ENCODE measurements around the gene RMND1.
A peak's percentile ranks its signal among the peaks of the same experiment; 100 is the strongest.
"Not testable (repeated sequence)": the region's sequence is repeated elsewhere in the genome, so short reads cannot be mapped to it uniquely, and the experiment has no call there.

The RMND1 gene, protein sequence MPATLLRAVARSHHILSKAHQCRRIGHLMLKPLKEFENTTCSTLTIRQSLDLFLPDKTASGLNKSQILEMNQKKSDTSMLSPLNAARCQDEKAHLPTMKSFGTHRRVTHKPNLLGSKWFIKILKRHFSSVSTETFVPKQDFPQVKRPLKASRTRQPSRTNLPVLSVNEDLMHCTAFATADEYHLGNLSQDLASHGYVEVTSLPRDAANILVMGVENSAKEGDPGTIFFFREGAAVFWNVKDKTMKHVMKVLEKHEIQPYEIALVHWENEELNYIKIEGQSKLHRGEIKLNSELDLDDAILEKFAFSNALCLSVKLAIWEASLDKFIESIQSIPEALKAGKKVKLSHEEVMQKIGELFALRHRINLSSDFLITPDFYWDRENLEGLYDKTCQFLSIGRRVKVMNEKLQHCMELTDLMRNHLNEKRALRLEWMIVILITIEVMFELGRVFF

GRCh38 chr6:151451950-151452749 is at the start of gene RMND1:
Gene RMND1, minus strand, starts transcription at chr6:151452126. Its CDS starts 6,315 bp downstream, at chr6:151445811.
- peak; percentile 99 for DNase-seq

GRCh38 chr6:151499551-151499950 is 47.6 kb upstream of the RMND1 start:
- no peak for DNase-seq

GRCh38 chr6:151498327-151498726 is 46.4 kb upstream of the RMND1 start:
- no peak for DNase-seq

GRCh38 chr6:151497905-151498304 is 46.0 kb upstream of the RMND1 start:
- no peak for DNase-seq

DNA sequence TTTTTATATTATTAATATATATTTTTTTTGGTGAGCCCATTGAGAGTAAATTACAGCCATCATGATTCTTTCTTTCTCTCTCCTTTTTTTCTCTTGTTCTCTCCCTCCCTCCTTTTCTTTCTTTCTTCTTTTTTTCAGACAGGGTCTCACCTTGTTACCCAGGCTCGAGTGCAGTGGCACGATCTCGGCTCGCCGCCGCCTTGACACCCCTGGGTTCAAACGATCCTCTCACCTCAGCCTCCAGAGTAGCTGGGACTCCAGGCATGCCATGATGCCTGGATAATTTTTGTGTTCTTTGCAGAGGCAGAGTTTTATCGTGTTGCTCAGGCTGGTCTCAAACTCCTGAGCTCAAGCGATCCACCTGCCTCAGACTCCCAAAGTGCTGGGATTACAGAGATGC is 43.5 kb upstream of the RMND1 start:
- DNase-seq = no peak

DNA sequence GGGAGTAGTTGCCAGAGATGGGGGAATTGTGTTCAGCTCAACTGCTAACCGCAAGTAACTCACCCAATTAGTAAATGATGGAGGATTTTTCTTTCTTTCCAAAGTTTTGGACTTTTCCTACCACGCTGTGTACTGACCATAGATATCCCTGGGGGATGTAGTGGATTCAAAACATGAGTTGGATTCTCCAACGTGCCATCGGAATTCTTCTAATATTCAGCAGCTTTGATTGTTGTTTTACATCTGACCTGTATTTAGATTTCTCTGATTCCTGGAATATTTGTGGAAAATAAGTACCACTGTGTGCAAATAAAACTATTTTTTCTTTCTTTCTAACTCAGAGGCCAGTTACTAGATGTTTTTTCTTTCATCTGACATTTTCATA is 43.0 kb upstream of the RMND1 start:
- no peak for DNase-seq

DNA sequence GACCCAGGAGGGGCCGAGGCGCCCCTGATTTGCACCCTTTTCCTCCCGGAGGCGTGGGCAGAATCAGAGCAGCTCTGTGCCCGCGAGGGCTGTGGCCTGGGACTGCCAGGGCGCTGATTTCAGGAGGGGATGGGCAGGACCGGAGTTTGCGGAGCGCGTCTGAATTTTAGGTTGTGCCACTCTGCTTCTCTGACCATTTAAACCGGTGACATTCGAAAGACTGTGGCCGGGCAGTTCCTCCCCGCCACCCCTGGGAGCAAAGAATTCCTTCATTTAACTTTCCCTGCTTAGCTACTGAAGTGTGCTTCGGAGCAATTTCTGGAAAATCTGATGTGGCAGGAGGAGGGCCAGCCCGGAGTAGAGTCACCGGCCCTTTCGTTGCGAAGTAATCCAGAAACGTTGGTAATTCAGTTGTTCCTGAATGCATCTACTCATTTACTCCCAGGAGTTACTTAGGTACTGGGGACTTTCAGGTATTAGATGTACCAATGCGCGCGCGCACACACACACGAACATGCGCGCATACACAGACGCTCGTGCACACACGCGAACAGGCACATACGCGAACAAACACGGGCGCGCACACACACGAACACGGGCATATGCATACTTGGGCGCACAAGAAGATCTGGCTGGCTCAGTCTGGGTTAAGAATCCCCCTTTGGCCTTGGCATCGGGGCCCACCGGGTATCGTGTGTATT is 42.5 kb upstream of the RMND1 start:
- no peak for DNase-seq

DNA sequence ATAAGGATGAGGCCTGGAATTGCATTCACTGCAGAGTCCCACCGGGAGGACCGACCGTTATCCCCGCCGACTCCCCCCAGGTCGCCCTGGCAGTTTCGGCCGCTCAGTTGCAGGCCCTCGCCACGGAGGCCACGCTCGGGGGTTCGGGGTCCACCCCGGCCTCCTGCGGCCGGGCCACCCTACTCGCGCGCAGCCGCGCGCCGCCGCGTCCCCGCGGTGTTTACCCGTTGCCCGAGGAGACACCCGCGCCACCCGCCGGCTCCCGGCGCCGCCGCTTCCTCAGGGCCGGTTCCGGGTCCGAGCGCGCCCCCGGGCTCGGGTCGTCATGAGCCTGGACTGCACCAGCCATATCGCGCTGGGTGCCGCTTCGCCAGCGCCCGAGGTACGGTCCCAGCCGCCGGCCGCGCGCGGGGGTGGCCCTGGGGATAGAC is 41.9 kb upstream of the RMND1 start, which contains the start of gene CCDC170:
Gene CCDC170, plus strand, starts transcription at position 214 of the 431 bp plus-strand sequence. Its CDS starts 112 bp downstream, at position 326.
- no peak for DNase-seq

- no peak for DNase-seq
Measured at GRCh38 chr6:151493161-151493803, 41.4 kb upstream of the RMND1 start.

DNA sequence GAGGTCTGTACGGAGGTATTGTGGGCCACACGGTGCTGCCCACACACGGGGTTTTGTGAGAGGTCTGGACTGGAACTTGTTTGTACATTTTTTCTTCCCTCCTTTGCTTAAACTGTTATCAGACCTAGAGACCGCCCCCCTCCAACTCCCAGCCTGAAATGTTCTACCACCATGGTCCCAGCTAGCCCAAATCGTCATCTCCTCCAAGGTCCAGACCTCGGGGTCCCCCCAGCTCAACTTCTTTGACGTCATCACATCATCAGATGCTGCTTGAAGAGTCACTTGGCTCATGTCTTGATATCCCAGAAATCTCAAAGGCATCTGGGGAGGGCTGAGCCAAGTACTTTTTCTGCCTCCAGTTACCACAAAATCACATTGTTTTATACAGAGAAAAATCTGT is 39.1 kb upstream of the RMND1 start:
- no peak for DNase-seq

- no peak for DNase-seq
Measured at GRCh38 chr6:151488226-151488625, 36.3 kb upstream of the RMND1 start.

DNA sequence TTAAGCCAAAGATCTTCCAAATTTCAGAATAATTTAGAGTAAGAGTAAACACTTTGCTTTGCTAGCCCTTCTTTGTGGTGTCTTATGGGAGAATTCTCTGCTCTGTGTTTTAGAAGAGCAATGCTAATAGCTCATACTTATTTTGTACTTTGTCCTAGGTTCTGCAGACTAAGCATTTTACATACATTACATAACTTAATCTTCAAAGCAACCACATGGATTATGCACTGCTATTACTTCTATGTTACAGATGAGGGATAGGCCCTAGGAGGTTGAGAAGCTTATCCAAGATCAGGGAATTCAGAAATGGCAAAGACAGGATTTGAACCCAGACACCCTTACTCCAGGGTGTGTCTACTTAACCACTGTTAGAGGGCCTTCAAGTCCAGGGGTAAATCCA is 32.1 kb upstream of the RMND1 start:
- no peak for DNase-seq

DNA sequence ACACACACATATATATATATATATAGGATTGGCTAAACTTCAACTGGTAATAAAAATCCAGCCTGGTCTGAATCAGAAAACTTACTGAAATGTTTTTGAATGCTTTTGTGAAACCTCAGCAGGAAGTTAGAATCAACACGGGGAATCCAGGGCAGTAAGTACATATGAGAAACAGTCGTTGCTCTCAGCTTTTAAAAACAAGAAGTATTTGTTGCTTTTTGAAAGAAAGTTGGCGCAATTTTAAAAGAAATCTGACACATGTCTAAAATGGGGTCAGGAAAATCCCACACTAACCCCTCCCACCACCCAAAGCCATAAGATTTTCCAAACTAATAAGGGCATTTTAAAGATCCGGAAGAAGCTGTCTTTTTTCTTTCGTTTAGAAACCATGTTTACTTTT is 30.4 kb upstream of the RMND1 start:
- peak; percentile 42 for DNase-seq

DNA sequence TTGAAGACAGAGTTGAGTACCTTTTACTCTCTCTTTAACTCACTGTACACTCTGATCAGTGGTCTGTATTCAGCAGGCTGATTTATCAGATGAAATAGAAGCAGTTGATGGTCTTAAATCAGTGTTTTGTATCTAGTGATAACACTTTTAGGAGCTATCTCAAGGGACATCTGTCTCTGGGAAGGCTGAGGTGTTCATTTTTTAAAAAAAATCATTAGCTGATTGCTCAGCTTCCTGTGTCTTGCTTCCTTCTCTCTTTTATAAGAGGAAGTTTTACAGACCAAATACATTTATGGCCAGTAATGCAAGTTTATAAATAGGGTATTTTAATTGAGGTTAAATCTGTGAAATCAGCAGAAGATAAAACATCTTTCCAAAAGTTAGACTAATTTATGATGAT is 29.9 kb upstream of the RMND1 start:
- DNase-seq = no peak

GRCh38 chr6:151478670-151479069 is 26.7 kb upstream of the RMND1 start:
- no peak for DNase-seq

DNA sequence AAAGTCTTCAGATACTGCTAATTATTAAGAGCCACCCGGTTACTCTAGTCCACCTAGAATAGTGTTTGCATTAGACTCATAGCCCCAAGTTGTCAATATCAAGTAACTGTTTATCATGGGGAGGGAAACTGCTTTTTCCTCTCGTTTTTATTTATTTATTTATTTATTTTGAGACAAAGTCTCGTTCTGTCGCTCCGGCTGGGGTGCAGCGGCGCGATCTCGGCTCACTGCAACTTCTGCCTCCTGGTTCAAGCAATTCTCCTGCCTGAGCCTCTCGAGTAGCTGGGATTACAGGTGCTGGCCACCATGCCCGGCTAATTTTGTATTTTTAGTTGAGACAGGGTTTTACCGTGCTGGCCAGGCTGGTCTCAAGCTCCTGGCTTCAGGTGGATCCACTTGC is 25.8 kb upstream of the RMND1 start:
- DNase-seq = no peak

- DNase-seq = peak; percentile 61
Measured at GRCh38 chr6:151475653-151476523, 24.0 kb upstream of the RMND1 start.

DNA sequence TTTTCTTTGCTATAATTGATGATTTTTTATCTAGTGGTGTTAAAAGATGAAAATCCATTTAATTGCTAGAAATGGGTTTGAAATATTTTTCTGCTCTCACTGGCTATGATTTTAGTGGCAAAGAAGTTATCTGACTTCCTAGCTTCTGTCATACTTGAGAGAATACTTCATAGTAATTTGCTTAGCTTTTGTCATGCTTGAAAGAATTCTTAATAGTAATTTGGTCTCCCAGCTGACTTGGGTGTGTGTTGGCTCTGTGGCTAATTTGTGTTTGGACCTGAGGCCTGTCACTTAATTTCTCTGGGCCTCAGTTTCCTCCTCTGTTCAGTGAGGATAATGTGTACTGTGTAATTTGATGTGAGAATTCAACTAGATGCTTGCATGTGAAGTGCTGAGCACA is 12.8 kb upstream of the RMND1 start:
- no peak for DNase-seq

DNA sequence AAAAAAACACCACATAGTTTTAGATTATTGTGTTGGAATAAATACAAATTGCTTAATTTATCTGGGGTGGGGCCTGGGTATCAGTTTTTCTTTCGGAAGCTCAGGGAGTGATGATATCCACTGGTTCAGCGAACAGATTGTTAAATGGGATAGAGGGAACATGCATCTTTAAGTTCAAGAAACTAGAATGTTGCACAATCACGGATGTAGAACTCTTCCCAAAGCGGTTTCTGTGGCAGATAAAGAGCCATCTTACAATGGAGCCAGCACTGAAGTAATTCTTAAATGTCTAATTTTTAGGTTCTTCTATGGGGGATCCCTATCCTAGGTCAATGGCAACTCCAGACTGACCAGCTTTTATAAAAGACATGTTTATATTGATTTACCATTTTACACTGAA is 9.7 kb upstream of the RMND1 start:
- DNase-seq = no peak

- DNase-seq = not testable (repeated sequence)
Measured at GRCh38 chr6:151455751-151456398, 3.9 kb upstream of the RMND1 start.

DNA sequence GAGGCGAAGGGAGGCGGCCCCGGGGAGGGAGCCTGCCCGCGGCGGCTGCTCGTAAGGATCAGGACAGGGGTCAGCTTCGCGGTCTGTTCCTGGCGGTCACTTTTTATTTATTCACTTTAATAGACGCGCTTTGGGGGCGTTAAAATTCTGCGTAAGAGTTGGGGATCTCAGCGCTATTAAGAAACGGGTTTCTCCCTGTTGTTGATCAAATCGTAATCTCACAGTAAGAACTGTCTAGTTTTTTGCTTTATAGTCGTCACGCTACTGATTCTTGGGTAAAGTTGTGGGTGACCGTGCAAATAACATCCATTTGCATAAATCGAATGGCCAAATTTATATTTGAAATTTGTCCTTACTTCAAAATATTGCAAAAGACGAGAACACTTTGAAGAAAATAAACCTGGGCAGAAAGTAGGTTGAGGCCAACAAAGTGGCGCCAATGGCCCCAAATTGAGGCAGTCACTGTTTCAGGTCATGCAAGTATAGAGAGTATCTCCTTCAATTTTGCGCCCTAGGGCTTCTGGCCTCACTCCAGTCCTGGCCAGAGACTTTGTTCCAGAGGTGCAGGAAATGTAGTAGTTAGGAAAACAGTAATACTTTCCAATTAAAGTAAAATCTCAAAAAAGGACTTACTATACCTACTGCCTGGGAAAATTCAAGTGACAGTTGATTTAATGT is 963 bp upstream of the RMND1 start:
- DNase-seq = no peak

Measured in CD4-positive, alpha-beta T cell treated with Interleukin-21 for 1 hour (primary cell).